OCI-LY1 (cell line): ENCODE results near the gene ATP13A2.

Experiments
- EZH2 ChIP-seq: fragments of 200-600 bp; sonication (generic), shearing (Covaris generic); IDR thresholded peaks from 2 replicates; pipeline ENCODE4 v1.8.0; 2017; ENCODE audit warnings: borderline replicate concordance, mixed run types, mild to moderate bottlenecking, antibody characterized with exemption, low read length, moderate library complexity, mixed read lengths
- TF ChIP-seq, protein P1 (sequence below): fragments of 200-600 bp; sonication (generic), shearing (Covaris generic); IDR thresholded peaks from 2 replicates; pipeline ENCODE4 v1.5.1; 2017; ENCODE audit warnings: mild to moderate bottlenecking, antibody characterized with exemption, low read length, moderate library complexity, mixed read lengths

DNA sequence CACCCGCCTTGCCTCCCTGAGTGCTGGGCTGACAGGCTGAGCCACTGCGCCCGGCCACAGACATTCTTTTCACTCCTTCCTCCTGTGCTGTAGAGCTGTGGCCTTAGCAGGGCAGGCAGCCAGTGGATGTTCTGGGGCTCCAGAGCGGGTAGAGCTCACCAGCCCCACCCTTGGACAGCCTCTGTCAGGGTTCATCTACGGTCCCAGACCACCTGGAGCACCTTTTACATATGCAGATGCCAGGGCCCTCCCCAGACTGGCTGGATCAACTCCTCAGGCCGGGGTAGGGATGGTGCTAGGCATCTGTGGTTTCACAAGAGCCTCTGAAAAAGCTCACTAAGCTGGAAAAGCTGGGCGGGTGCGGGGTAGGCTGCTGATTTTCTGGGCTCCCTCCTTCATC, 4.6 kb downstream of the ATP13A2 start:
- TF ChIP-seq, protein P1, sequence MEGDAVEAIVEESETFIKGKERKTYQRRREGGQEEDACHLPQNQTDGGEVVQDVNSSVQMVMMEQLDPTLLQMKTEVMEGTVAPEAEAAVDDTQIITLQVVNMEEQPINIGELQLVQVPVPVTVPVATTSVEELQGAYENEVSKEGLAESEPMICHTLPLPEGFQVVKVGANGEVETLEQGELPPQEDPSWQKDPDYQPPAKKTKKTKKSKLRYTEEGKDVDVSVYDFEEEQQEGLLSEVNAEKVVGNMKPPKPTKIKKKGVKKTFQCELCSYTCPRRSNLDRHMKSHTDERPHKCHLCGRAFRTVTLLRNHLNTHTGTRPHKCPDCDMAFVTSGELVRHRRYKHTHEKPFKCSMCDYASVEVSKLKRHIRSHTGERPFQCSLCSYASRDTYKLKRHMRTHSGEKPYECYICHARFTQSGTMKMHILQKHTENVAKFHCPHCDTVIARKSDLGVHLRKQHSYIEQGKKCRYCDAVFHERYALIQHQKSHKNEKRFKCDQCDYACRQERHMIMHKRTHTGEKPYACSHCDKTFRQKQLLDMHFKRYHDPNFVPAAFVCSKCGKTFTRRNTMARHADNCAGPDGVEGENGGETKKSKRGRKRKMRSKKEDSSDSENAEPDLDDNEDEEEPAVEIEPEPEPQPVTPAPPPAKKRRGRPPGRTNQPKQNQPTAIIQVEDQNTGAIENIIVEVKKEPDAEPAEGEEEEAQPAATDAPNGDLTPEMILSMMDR = no peak
- no peak for TF ChIP-seq EZH2
